IPS-15b (cell line): ENCODE results near the gene ECSIT.
A peak's percentile ranks its signal among the peaks of the same experiment; 100 is the strongest.

Source experiments
- H3K27me3 ChIP-seq: one replicate; pipeline ENCODE4 v1.6.1; 2013; ENCODE audit warnings: low read length; ENCODE audit not compliant: control insufficient read depth, insufficient read depth
- H3K36me3 ChIP-seq: one replicate; pipeline ENCODE4 v1.6.1; 2013; ENCODE audit warnings: low read length; ENCODE audit not compliant: control insufficient read depth, insufficient read depth
- H3K4me1 ChIP-seq: one replicate; pipeline ENCODE4 v1.6.1; 2013; ENCODE audit warnings: mild to moderate bottlenecking, low read length; ENCODE audit not compliant: control insufficient read depth, insufficient read depth
- H3K4me3 ChIP-seq: one replicate; pipeline ENCODE4 v1.5.1; 2013; ENCODE audit warnings: low read depth, low read length
- H3K9ac ChIP-seq: one replicate; pipeline ENCODE4 v1.6.1; 2013; ENCODE audit warnings: low read depth, mild to moderate bottlenecking, low read length
- H3K9me3 ChIP-seq: one replicate; pipeline ENCODE4 v1.6.1; 2013; ENCODE audit warnings: mild to moderate bottlenecking, low read length; ENCODE audit not compliant: control insufficient read depth, insufficient read depth

Gene ECSIT

DNA sequence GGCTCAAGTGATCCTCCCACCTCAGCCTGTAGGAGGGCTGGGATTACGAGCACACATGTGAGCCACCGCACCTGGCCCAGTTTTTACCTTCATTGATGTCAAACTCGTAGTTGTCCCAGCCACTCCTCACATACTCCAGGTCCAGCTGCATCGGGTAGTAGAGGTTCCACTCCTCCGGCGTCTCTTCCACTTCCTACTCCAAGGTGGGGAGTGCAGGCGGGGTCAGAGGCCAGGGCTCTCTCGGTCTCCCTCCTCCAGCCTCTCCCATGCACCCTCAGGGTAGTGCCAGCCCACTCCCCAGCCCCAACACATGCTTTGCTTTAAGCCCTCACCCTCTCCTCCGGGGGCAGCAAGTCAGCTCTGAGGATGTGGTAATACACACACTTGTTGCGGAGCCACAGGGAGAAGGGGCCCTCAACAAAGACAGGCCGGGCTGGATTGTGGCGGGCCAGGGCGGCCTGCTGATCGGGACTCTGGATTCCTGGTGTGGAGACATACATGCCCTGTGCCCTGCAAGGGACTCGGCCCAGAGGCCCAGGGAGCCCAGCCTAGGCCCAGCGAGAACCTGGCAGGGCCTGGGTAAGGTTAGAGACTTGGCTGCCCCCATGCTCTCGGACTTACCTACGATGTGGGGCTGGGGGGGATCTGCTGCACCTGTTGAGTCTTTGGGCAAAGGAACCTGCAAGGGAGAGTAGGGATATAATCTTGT is 21.4 kb downstream of the ECSIT start:
- H3K4me1 ChIP-seq: no peaks in the 10 kb centered on the region
- H3K4me3 ChIP-seq: no peak overlapping the region
- H3K9me3 ChIP-seq: no peaks in the 10 kb centered on the region
- peaks cover 3% of the 10 kb centered on the region for H3K36me3 ChIP-seq
- no peaks in the 10 kb centered on the region for H3K27me3 ChIP-seq
- H3K9ac ChIP-seq: no peak overlapping the region

DNA sequence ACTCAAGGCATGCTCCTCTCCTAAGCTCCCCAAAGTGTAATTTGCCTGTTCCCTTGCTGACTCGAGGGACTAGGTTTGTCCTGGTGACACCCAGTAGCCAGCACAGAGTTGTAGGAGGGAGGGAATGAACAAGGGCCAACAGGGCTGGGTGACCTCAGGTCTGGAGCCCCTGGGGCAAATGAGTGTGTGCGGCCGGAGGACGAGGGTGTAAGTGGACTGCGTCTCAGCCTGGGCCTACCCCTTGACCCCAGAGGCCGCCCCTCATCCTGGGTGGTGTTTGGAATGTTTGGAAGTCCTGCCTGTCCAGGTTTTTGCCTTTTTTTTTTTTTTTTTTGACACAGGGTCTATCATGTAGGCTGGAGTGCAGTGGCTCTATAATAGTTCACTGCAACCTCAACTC is 22.0 kb downstream of the ECSIT start:
- H3K27me3 ChIP-seq: no peaks in the 10 kb centered on the region
- no peaks in the 10 kb centered on the region for H3K9me3 ChIP-seq
- H3K4me3 ChIP-seq: no peak overlapping the region
- H3K9ac ChIP-seq: no peak overlapping the region
- peaks cover 3% of the 10 kb centered on the region for H3K36me3 ChIP-seq
- H3K4me1 ChIP-seq: no peaks in the 10 kb centered on the region

DNA sequence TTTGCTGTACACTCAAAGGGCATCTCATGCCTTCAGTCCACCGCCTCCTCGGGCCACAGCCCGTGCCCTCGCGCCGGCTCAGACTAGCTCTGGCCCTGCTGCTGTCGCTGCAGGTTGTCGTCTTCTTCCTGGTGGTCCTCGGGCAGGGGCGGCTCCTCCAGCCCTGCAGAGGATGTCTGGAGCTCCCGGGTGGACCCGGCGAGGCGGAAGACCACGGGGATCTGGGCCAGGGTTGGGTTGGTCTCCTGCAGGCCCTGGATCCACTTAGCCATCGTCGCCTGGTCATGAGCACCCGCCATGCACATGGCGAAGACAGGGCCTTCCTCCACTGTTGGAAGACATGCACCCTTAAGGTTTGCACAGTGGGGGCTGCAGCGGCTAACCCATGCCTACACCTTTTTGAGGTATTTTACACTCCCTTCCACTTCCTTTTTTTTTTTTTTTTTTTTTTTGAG is 22.8 kb downstream of the ECSIT start:
- Histone ChIP-seq H3K9ac (peak overlapping the region; percentile 79), H3K4me1 (no peaks in the 10 kb centered on the region), H3K36me3 (peaks cover 3% of the 10 kb centered on the region), H3K9me3 (no peaks in the 10 kb centered on the region), H3K4me3 (peak overlapping the region; percentile 66), H3K27me3 (no peaks in the 10 kb centered on the region)

DNA sequence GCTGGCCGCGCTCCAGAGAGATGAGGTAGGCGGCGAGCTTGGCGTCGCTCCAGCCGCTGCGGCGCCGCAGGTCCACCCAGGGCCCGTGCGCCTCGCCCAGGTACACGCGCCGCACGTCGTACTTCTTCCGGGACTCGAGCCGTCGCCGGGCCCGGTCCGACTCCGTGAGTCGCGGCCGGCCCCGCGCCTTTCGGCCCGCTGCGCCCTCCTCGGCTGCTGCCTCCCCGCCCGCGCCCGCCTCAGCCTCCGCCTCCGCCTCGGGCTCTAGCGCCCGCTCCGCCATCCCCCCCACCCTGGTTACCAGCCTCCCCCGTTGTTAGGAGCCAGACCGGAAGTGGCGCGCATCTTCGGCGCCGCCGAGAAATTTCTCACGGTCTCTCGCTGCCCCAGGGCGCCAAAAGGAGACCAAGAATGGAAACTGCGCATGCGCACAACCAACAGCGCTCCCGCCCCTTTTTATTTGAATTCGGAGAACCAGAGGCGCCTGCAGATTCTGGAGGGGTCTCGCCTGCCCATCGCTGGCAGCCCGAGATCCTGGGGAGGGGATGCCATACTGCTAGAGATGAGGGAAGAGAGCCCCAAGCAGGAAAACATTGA is 23.3 kb downstream of the ECSIT start, which contains the start of gene ZNF653:
Gene ZNF653 (minus strand): TSS at position 336 of the 597 bp plus-strand sequence. CDS start 53 bp downstream, at position 283.
- H3K4me3 ChIP-seq: peak within 1 kb of the TSS; percentile 74
- no peaks in the 10 kb centered on the region for H3K4me1 ChIP-seq
- no peaks in the 10 kb centered on the region for H3K27me3 ChIP-seq
- H3K9ac ChIP-seq: peak within 1 kb of the TSS; percentile 79
- H3K36me3 ChIP-seq: peaks cover 3% of the 10 kb centered on the region
- H3K9me3 ChIP-seq: no peaks in the 10 kb centered on the region

DNA sequence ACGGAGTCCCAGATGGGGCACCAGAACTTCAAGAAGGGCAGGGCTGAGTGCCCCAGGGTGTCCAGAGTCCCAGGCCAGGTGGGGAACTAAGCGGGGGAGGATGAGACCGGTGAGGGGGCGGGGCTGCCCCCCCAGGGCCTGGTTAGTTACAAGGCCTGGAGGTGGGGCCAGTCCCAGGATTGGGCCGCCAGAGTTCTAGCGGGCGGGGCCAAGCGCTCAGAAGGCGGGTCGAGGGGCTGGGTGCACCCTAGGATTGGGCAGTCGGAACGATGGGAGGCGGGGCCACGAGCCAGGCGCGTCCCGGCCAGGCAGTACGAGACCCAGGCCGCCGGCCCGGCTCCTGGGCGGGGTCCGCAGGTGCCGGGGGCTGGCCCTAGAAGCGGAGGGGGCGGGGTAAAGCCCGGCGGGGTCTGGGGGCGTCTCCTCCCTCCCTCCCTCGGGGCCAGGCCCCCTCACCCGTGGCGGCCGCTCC is 23.9 kb downstream of the ECSIT start:
- Histone ChIP-seq H3K9me3 (no peaks in the 10 kb centered on the region), H3K4me3 (peak overlapping the region; percentile 74)

DNA sequence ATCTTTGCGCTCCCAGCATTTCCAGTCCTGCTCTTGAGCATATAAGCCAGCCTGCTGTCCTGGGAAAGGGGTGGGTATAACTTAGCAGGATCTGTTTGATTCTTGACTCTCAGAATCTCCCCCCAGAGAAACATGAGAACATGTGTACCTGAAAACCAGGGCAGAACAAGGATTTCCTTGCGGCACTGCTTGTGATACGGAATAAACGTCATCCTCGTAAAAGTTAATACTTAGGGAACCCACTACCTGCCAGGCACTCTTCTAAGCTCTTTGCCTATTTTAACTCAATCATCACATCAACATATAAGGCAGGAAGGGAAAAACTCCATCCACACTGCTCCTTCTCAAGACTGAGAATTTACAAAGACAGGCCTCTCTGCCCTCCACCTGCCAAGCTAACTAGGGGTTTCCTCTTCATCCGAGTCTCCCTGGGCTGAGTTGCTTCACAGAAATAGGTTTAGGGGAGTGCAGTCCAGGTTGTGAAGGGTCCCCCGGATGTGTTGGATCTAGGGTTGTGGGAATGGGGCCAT is 24.4 kb downstream of the ECSIT start:
- no peaks in the 10 kb centered on the region for H3K9me3 ChIP-seq
- H3K36me3 ChIP-seq: peaks cover 3% of the 10 kb centered on the region
- H3K4me3 ChIP-seq: peak overlapping the region; percentile 74
- H3K4me1 ChIP-seq: no peaks in the 10 kb centered on the region
- H3K9ac ChIP-seq: peak overlapping the region; percentile 26
- H3K27me3 ChIP-seq: no peaks in the 10 kb centered on the region

More for the DNA sequence above, 23.9 kb downstream of the ECSIT start:
- H3K36me3 ChIP-seq: peaks cover 3% of the 10 kb centered on the region
- no peaks in the 10 kb centered on the region for H3K27me3 ChIP-seq
- no peaks in the 10 kb centered on the region for H3K4me1 ChIP-seq
- peak overlapping the region; percentile 65 for H3K9ac ChIP-seq

DNA sequence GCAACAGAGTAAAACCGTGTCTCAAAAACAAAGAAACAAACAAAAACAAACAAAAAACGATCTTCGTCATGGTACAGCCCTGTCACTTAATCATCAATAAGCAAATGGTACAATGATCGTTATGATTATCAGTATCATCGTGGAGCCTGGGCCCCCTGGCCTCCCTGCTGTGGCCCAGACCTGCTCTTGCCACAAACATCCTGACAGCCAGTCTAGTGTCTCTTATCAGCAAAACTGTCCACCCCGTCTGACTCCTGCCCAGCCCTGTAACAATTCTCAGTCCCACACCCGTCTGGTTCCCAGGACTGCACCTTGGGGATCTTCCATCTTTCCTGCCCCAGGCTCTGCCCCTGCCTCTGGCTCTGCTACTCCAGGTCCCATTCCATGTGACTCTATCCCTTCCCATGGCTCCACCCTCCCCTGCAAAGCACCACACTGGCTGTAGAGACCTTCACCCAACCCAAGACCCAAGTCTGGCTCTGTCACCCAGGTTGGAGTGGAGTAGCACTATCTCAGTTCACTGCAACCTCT is 29.0 kb downstream of the ECSIT start:
- Histone ChIP-seq H3K4me3 (no peak overlapping the region), H3K36me3 (peaks cover 3% of the 10 kb centered on the region), H3K27me3 (no peaks in the 10 kb centered on the region), H3K9me3 (no peaks in the 10 kb centered on the region), H3K4me1 (no peaks in the 10 kb centered on the region), H3K9ac (no peak overlapping the region)

DNA sequence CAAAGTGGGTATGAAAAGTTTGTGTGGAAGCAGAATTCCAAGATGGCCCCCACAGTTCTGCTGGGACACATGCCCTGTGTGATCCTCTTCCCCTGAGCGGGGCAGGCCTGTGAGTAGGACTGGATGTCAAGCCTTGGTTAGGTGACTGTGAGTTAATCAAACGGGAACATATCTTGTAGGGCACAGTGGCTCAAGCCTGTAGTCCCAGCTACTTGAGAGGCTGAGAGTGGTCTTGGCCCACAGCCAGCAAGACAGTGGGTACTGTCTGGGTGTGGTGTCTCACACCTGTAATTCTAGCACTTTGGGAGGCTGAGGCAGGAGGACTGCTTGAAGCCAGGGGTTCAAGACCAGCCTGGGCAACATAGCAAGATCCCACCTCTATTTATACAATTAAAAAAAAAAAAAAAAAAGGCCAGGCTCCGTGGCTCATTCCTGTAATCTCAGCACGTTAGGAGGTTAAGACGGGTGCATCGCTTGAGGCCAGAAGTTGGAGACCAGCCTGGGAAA is 29.7 kb downstream of the ECSIT start:
- no peaks in the 10 kb centered on the region for H3K27me3 ChIP-seq
- H3K36me3 ChIP-seq: peaks cover 3% of the 10 kb centered on the region
- no peaks in the 10 kb centered on the region for H3K9me3 ChIP-seq
- H3K9ac ChIP-seq: no peak overlapping the region
- H3K4me3 ChIP-seq: no peak overlapping the region
- H3K4me1 ChIP-seq: no peaks in the 10 kb centered on the region

DNA sequence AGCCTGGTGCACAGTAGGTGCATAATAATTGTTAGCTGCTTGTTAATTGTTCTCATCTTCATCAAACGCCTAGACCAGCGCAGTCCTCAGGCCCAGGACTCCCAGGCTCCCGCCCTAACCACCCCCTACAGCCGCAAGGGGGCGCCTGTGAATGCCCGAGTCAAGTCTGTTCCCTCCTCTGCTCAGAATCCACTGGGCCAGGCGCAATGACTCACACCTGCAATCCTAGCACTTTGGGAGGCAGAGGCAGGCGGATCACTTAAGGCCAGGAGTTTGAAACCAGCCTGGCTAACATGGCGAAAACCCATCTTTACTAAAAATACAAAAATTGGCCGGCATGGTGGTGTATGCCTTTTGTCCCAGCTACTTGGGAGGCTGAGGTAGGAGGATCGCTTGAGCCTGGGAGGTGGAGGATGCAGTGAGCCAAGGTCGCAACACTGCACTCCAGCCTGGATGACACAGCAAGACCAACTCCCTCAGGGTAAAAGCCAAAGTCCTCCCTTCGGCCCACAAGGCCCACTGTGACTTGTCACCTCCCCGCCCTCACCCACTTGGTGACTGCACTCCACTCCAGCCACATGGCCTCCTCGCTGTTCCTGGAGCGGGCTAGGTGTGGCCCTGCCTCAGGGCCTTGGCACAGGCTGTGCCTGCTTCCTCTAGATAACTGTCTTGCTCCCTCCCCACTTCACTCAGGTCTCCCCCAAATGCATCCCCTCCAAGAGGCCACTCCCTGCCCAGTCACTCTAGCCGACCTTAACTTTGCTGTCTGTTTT is 32.4 kb downstream of the ECSIT start:
- no peak overlapping the region for H3K4me3 ChIP-seq
- H3K27me3 ChIP-seq: no peaks in the 10 kb centered on the region
- H3K9me3 ChIP-seq: no peaks in the 10 kb centered on the region
- H3K36me3 ChIP-seq: peaks cover 9% of the 10 kb centered on the region
- no peak overlapping the region for H3K9ac ChIP-seq
- H3K4me1 ChIP-seq: no peaks in the 10 kb centered on the region

DNA sequence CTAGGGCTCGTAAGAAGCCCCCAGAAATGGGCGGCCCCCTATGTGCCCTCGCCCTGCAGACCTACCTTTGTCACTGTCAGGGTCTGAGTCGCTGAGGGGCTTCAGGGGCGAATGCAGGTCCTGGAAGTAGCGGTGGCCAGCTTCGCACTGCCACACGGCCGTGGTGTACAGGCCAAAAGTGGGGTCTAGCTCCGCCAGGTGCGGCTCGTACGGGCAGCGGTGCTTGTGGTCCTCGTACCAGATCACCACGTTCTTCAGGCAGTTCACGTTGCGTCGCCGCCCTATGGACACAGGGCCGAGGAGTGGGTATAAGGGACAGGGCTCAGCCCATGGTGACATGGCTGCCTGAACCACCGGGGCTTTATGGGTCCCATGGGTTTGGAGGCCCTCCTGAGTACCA is 33.0 kb downstream of the ECSIT start:
- no peak overlapping the region for H3K9ac ChIP-seq
- peaks cover 9% of the 10 kb centered on the region for H3K36me3 ChIP-seq

DNA sequence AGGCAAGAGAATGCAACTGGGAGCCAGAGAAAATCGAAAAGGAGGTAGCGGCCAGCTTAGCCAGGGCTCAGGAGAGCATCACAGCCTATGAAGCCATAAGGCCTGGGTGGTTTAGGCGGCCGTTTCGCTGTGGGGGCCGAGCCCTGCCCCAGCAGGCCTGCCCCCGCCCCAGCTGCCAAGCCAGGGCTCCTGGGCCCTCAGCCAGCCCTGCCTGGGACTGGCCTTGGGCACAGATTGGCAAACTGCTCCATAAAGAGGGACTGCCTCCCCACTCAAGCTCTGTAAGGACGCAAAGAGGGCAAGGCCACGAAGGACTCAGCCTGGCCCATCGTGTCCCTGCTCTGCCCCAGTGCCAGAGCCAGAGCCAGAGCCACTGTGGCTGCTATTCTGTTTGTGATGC is 33.5 kb downstream of the ECSIT start:
- no peak overlapping the region for H3K9ac ChIP-seq
- H3K27me3 ChIP-seq: no peaks in the 10 kb centered on the region
- H3K4me3 ChIP-seq: no peak overlapping the region
- no peaks in the 10 kb centered on the region for H3K9me3 ChIP-seq
- H3K36me3 ChIP-seq: peaks cover 9% of the 10 kb centered on the region
- H3K4me1 ChIP-seq: no peaks in the 10 kb centered on the region

More for the DNA sequence above, 33.0 kb downstream of the ECSIT start:
- Histone ChIP-seq H3K4me1 (no peaks in the 10 kb centered on the region), H3K4me3 (no peak overlapping the region), H3K27me3 (no peaks in the 10 kb centered on the region), H3K9me3 (no peaks in the 10 kb centered on the region)
